Choroid plexus epithelial cell (primary cell): Measurements from ENCODE around the gene TANC1.

ENCODE experiments used
- DNase-seq: peaks from one replicate; pipeline ENCODE4 v3.0.0-alpha.2; 2010; ENCODE audit warnings: low read depth
- H3K4me3 ChIP-seq: 2 replicates; pipeline ENCODE4 v1.5.1; 2011; ENCODE audit warnings: low read depth, mild to moderate bottlenecking, control low read depth, low read length, moderate library complexity
- CTCF ChIP-seq: conservative IDR thresholded peaks from 2 replicates; pipeline ENCODE4 v1.5.1; 2011; ENCODE audit warnings: low read depth, mild to moderate bottlenecking, control low read depth, inconsistent platforms, low read length, moderate library complexity

The TANC1 gene

GRCh38 chr2:159022019-159022418 lies 53.6 kb downstream of the TANC1 start:
- no peak overlapping the region for H3K4me3 ChIP-seq
- no peak for DNase-seq
- TF ChIP-seq CTCF = no peak

DNA sequence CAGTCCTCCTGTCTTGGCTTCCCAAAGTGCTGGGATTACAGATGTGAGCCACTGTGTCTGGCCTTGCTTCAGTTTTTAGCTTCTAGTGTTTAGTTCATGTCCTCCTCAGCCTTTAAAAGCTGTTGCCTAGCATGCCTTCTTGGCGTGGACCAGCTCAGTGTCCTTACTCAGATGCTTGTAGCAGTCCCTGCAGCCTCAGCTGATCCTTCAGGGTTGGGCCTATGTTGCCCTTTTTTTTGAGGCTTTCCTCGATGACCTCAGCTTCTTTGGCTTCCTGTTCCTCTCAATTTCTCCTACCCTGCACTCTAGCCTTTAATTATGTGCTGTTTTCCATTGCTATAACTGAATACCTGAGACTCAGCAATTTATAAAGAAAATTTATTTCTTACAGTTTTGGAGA lies 57.7 kb downstream of the TANC1 start:
- TF ChIP-seq CTCF = no peak
- H3K4me3 ChIP-seq = no peak overlapping the region
- DNase-seq = no peak

DNA sequence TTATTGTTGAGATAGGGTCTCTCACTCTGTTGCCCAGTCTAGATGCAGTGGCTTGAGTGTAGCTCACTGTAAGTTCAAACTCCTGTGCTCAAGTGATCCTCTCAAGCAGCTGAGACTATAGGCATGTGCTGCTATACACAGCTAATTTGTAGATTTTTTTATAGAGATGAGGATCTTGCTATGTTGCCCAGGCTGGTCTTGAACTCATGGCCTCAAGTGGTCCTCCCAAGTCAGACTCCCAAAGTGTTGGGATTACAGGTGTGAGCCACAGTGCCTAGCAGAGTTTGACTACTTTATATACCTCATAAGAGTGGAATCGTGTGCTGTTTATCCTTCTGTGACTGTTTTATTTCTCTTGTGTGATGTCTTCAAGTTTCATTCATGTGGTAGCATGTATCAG lies 60.3 kb downstream of the TANC1 start:
- no peak for TF ChIP-seq CTCF
- no peak overlapping the region for H3K4me3 ChIP-seq
- no peak for DNase-seq

DNA sequence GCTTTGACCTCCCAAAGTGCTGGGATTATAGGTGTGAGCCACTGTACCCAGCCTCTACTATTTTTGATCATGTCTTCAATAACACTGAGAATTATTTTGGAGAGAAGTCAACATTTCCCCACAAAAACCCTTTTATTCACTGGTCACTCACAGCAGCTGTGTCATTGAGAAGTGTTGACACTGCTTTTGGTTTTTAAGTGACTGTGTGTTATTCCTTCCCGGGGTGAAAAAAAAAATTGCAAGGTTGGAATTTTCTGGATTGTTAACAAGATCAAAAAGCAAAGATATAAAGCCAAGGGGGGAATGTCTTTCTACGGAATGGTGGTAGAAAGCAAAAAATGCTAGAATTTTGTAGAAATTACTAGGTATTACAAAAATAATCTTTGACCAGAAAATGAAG lies 61.5 kb downstream of the TANC1 start:
- no peak for TF ChIP-seq CTCF
- H3K4me3 ChIP-seq = no peak overlapping the region
- no peak for DNase-seq

- H3K4me3 ChIP-seq = no peak overlapping the region
- DNase-seq = peak; percentile 76
- no peak for TF ChIP-seq CTCF
Measured at GRCh38 chr2:159030674-159031380, 62.4 kb downstream of the TANC1 start.

DNA sequence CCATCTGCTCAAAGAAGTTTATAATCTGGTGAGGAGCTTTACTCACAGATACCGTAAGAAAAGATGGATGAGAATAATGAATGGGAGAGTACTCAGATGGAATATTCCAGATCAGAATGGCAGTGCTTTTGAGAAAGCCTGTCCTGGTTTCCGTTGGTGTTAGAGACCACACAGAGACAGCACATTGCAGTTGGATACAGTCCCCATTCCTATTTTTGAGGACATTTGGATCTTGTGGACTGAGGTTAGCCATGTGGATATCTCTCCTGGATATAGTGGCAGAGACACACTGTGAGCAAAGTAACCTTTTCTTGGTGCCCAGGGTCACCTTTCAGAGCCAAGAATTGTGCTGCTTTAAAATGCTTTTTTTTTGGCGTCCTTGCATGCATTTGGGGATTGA lies 63.7 kb downstream of the TANC1 start:
- DNase-seq = no peak
- no peak overlapping the region for H3K4me3 ChIP-seq
- no peak for TF ChIP-seq CTCF

GRCh38 chr2:159032580-159032979 lies 64.1 kb downstream of the TANC1 start:
- no peak for TF ChIP-seq CTCF
- DNase-seq = no peak
- H3K4me3 ChIP-seq = no peak overlapping the region
